ENCODE measurements around the gene MAML3. TPM values are rescaled to one million over a fixed set of nuclear protein-coding genes. Genes with fewer than 3 reads are reported as not detected.

Gene MAML3
- total RNA-seq, 1 donor from 2014 or later, result 0.79 TPM

DNA sequence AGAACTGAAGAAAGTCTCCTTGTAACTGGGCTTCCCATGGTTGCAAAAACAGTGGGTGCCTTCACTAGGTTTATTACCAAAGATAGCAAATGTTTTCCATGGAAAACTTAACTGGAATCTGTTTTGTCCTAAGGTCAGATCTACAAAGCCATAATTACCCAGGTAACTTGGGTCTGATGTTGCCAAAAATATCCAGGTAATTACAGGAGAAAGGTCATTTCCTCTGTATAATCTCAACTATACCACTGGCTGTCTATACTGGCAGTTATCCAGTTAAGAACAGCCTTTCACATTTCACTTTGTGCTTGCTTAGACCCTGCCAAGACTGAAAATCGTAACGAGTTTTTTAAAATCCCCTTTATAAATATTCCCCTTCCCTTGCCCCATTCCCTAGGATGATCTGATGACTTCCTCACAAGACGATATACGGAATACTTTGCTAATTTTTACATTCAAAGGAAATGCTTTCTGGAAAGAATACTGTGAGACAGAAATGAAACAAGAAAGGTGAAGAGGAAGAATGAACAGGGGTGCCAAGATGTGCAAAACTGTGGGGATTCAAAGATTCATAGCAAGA lies 105.5 kb downstream of the MAML3 start:
- Histone ChIP-seq H3K36me3 (ENCODE audit: control insufficient read depth, insufficient read depth, low read length) (no peaks in the 10 kb centered on the region), H3K4me3 (ENCODE audit: low read depth, low read length) (no peak overlapping the region), H3K27me3 (ENCODE audit: control insufficient read depth, insufficient read depth, low read length) (no peaks in the 10 kb centered on the region)
- TF ChIP-seq, protein P1, sequence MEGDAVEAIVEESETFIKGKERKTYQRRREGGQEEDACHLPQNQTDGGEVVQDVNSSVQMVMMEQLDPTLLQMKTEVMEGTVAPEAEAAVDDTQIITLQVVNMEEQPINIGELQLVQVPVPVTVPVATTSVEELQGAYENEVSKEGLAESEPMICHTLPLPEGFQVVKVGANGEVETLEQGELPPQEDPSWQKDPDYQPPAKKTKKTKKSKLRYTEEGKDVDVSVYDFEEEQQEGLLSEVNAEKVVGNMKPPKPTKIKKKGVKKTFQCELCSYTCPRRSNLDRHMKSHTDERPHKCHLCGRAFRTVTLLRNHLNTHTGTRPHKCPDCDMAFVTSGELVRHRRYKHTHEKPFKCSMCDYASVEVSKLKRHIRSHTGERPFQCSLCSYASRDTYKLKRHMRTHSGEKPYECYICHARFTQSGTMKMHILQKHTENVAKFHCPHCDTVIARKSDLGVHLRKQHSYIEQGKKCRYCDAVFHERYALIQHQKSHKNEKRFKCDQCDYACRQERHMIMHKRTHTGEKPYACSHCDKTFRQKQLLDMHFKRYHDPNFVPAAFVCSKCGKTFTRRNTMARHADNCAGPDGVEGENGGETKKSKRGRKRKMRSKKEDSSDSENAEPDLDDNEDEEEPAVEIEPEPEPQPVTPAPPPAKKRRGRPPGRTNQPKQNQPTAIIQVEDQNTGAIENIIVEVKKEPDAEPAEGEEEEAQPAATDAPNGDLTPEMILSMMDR (IDR thresholded peaks at IDR 0.05; ENCODE audit: insufficient read depth, low read length, severe bottlenecking), result no peak
- no peak for DNase-seq (ENCODE audit: low read depth)
- FAIRE-seq, result no peak

DNA sequence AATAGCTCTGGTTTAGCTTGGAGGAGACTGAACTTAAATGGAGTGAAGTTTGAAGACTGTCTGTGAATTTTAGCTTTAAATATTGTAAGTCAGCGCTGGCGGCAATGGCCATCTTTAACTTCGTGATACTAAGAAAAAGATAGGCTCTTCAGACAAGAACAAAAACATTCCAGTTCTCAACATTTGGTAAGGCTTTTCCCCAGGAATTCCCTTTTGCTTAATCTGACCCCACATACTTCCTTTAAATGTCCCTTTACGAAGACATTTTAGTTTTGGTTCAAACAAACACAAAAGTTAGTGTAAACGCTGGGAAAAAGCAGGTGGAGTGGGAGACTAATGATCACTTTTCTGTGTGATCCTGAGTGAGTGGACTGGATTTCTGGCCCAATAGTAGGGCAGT lies 106.2 kb downstream of the MAML3 start:
- H3K27me3 ChIP-seq (ENCODE audit: control insufficient read depth, insufficient read depth, low read length), result no peaks in the 10 kb centered on the region
- DNase-seq (ENCODE audit: low read depth) (no peak), FAIRE-seq (no peak)
- no peak overlapping the region for H3K4me3 ChIP-seq (ENCODE audit: low read depth, low read length)
- TF ChIP-seq, protein P1 (IDR thresholded peaks at IDR 0.05; ENCODE audit: insufficient read depth, low read length, severe bottlenecking), result no peak
- H3K36me3 ChIP-seq (ENCODE audit: control insufficient read depth, insufficient read depth, low read length), result no peaks in the 10 kb centered on the region

DNA sequence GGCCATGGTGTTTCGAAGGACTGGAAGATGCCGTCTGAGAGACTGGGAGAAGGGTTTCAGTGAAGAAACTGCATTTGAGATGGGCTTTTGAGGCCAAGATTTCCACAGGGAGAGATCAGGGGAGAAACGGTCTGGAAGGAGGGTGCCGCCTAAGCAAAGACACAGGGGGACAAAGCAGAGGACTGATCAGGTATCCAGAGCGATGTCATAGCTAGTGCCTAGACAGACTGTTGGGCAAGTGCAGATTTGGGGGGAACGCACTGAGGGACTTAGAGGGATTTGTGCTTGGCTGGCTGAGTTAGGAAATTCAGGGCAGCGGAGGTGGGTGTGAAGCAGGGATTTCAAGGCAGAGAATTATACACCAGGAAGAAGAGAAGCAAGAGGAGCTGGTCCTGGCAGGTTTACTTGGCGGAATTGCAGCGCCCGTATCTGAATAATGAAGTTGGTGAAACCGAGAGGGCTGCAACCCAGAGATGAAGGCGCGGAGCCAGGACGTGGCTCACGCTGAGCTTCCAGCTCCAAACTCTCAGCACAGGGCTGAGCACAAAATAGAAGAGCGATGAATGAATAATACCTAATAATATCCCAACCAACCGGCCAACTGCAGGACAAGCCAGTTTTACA lies 106.9 kb downstream of the MAML3 start:
- TF ChIP-seq, protein P1 (IDR thresholded peaks at IDR 0.05; ENCODE audit: insufficient read depth, low read length, severe bottlenecking), result no peak
- H3K27me3 ChIP-seq (ENCODE audit: control insufficient read depth, insufficient read depth, low read length), result no peaks in the 10 kb centered on the region
- peak; percentile 72 for DNase-seq (ENCODE audit: low read depth)
- no peaks in the 10 kb centered on the region for H3K36me3 ChIP-seq (ENCODE audit: control insufficient read depth, insufficient read depth, low read length)
- no peak for FAIRE-seq
- no peak overlapping the region for H3K4me3 ChIP-seq (ENCODE audit: low read depth, low read length)

DNA sequence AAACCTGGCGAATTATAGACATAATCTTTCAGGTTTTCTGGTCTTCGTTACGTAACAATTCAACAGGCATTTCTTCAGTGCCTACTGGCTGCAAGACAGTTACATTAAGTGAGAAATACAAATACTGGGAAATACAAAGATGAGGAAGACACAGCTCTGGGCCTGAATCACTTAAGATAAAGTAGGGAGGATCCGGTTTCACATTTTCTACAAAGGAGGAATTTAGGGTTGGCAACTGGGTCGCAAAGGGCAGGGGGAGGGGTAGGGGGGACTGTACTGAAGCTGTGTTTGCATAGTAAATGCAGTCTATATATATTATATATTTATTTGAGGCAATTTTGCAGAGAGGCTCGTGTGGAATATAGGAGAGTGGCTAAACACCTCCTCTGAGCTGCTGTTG lies 107.4 kb downstream of the MAML3 start:
- DNase-seq (ENCODE audit: low read depth) (no peak), FAIRE-seq (no peak)
- Histone ChIP-seq H3K36me3 (ENCODE audit: control insufficient read depth, insufficient read depth, low read length) (no peaks in the 10 kb centered on the region), H3K27me3 (ENCODE audit: control insufficient read depth, insufficient read depth, low read length) (no peaks in the 10 kb centered on the region), H3K4me3 (ENCODE audit: low read depth, low read length) (no peak overlapping the region)
- TF ChIP-seq, protein P1 (IDR thresholded peaks at IDR 0.05; ENCODE audit: insufficient read depth, low read length, severe bottlenecking), result no peak

DNA sequence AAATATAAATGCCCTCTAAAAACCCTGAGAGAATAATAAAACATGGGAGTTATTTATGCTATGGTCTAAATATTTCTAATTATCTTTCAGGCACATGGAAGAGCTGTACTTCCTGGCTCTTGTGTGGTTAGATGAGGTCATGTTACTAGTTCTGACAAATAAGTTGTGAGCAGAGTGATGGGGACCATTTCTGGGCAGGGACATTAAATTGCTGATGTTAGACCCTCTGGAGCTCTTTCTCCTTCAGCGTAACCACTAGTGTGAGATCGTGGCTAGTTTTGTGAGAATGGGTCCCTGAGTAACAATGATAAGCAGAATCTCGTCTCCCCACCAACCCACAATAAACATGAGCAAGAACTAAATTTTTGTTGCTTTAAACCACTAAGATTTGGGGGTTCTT lies 108.0 kb downstream of the MAML3 start:
- Histone ChIP-seq H3K36me3 (ENCODE audit: control insufficient read depth, insufficient read depth, low read length) (no peaks in the 10 kb centered on the region), H3K4me3 (ENCODE audit: low read depth, low read length) (no peak overlapping the region), H3K27me3 (ENCODE audit: control insufficient read depth, insufficient read depth, low read length) (no peaks in the 10 kb centered on the region)
- FAIRE-seq (no peak), DNase-seq (ENCODE audit: low read depth) (no peak)
- TF ChIP-seq, protein P1 (IDR thresholded peaks at IDR 0.05; ENCODE audit: insufficient read depth, low read length, severe bottlenecking), result no peak

Measured in bronchial epithelial cell (primary cell).